Prostate gland (tissue), 2 donors: ENCODE data around the gene TMEM234.

ENCODE experiments used
- POLR2A ChIP-seq: fragments of 450-650 bp; IDR thresholded peaks from one replicate; pipeline ENCODE4 v1.6.1; 2016; ENCODE audit warnings: antibody characterized with exemption, mild to moderate bottlenecking
- TF ChIP-seq, protein P1 (sequence below), 4 experiments: fragments of 200-600 bp in 2 of 4; fragments of 450-650 bp in 2 of 4; sonication (generic) in 2 of 4; IDR thresholded peaks; 1 replicate in 3 of 4; 2 replicates in 1 of 4; pipeline ENCODE4 v1.5.1; 2016 to 2019; ENCODE audit warnings: antibody characterized with exemption in 4 of 4, mild to moderate bottlenecking in 2 of 4, moderate library complexity in 2 of 4

DNA sequence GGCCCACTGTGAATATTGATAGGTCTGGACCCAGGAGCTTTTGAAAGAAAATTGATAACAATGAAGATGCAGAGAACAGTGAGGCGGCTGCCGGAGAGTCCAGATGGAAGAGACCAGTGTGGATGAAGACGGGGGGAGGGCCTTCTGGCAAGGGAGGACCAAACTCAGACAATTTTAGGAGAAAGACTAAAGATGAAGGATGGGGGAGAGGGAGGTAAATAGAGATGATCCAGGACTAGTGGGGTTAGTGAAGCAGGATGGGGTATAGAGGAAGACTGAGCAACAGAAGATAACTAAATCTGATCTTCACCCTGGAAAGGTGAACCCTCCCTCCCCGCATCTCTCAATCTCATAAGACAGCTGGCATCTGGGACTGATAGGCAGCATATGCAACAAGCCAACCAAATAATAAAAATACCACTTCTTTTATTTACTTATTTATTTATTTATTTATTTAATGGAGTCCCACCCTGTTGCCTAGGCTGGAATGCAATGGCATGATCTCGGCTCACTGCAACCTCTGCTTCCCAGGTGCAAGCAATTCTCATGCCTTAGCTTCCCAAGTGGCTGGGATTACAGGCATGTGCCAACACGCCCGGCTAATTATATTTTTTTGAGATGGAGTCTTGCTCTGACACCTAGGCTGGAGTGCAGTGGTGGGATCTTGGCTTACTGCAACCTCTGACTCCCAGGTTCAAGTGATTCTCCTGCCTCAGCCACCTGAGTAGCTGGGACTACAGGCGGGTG, 10.6 kb upstream of the TMEM234 start:
- TF ChIP-seq, protein P1, sequence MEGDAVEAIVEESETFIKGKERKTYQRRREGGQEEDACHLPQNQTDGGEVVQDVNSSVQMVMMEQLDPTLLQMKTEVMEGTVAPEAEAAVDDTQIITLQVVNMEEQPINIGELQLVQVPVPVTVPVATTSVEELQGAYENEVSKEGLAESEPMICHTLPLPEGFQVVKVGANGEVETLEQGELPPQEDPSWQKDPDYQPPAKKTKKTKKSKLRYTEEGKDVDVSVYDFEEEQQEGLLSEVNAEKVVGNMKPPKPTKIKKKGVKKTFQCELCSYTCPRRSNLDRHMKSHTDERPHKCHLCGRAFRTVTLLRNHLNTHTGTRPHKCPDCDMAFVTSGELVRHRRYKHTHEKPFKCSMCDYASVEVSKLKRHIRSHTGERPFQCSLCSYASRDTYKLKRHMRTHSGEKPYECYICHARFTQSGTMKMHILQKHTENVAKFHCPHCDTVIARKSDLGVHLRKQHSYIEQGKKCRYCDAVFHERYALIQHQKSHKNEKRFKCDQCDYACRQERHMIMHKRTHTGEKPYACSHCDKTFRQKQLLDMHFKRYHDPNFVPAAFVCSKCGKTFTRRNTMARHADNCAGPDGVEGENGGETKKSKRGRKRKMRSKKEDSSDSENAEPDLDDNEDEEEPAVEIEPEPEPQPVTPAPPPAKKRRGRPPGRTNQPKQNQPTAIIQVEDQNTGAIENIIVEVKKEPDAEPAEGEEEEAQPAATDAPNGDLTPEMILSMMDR (IDR thresholded peaks at IDR 0.05): no peak
- TF ChIP-seq POLR2A: no peak
